ENCODE data around the gene FAM219B.
"Not testable (repeated sequence)": the region's sequence is repeated elsewhere in the genome, so short reads cannot be mapped to it uniquely, and the experiment has no call there.

DNA sequence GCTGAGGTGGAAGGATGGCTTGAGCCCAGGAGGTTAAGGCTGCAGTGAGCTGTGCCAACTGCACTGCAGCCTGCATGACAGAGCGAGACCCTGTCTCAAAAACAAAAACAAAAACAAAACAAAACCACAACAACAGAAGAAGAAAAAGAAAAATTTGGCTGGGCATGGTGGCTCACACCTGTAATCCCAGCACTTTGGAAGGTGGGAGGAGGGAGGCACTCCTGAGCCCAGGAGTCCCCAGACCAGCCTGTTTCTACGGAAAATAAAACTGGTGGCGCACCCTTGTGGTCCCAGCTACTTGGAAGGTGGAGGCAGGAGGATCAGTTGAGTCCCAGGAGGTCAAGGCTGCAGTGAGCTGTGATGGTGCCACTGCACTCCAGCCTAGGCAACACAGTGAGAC is 28.5 kb upstream of the FAM219B start:
- TF ChIP-seq, protein P1, sequence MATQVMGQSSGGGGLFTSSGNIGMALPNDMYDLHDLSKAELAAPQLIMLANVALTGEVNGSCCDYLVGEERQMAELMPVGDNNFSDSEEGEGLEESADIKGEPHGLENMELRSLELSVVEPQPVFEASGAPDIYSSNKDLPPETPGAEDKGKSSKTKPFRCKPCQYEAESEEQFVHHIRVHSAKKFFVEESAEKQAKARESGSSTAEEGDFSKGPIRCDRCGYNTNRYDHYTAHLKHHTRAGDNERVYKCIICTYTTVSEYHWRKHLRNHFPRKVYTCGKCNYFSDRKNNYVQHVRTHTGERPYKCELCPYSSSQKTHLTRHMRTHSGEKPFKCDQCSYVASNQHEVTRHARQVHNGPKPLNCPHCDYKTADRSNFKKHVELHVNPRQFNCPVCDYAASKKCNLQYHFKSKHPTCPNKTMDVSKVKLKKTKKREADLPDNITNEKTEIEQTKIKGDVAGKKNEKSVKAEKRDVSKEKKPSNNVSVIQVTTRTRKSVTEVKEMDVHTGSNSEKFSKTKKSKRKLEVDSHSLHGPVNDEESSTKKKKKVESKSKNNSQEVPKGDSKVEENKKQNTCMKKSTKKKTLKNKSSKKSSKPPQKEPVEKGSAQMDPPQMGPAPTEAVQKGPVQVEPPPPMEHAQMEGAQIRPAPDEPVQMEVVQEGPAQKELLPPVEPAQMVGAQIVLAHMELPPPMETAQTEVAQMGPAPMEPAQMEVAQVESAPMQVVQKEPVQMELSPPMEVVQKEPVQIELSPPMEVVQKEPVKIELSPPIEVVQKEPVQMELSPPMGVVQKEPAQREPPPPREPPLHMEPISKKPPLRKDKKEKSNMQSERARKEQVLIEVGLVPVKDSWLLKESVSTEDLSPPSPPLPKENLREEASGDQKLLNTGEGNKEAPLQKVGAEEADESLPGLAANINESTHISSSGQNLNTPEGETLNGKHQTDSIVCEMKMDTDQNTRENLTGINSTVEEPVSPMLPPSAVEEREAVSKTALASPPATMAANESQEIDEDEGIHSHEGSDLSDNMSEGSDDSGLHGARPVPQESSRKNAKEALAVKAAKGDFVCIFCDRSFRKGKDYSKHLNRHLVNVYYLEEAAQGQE (IDR thresholded peaks at IDR 0.05; ENCODE audit: unreplicated experiment), result not testable (repeated sequence)
- peak; percentile 39 to 67 for TF ChIP-seq CTCF (conservative IDR thresholded peaks at IDR 0.05; ENCODE audit: low read depth in 2 of 2)
- not testable (repeated sequence) for TF ChIP-seq EZH2phosphoT487 (IDR thresholded peaks at IDR 0.05; ENCODE audit: unreplicated experiment); POLR2AphosphoS5 (IDR thresholded peaks at IDR 0.05; ENCODE audit: low read depth); ZNF331 (CRISPR knock-in tag; IDR thresholded peaks at IDR 0.05; ENCODE audit: low read depth); EZH2 (IDR thresholded peaks at IDR 0.05; ENCODE audit: low read depth, unreplicated experiment)
